Measurements from ENCODE around the gene ULK3.
A peak's percentile ranks its signal among the peaks of the same experiment; 100 is the strongest.

The ULK3 gene

GRCh38 chr15:74822233-74822632, 20.7 kb downstream of the ULK3 start:
- no peak for DNase-seq (ENCODE audit: low read depth)

GRCh38 chr15:74821790-74822158, 21.2 kb downstream of the ULK3 start:
- DNase-seq (ENCODE audit: low read depth): no peak

- DNase-seq (ENCODE audit: low read depth): no peak
Measured at GRCh38 chr15:74821091-74821789, 21.7 kb downstream of the ULK3 start.

- DNase-seq (ENCODE audit: low read depth): no peak
Measured at GRCh38 chr15:74820056-74820455, 22.9 kb downstream of the ULK3 start.

GRCh38 chr15:74817370-74817737, 25.6 kb downstream of the ULK3 start:
- DNase-seq (ENCODE audit: low read depth): no peak

GRCh38 chr15:74816624-74817369, 26.2 kb downstream of the ULK3 start:
- DNase-seq (ENCODE audit: low read depth): no peak

GRCh38 chr15:74815961-74816360, 27.0 kb downstream of the ULK3 start:
- DNase-seq (ENCODE audit: low read depth): no peak

GRCh38 chr15:74815121-74815934, 27.6 kb downstream of the ULK3 start:
- DNase-seq (ENCODE audit: low read depth): no peak

- no peak for DNase-seq (ENCODE audit: low read depth)
Measured at GRCh38 chr15:74812533-74812932, 30.4 kb downstream of the ULK3 start, which contains the start of gene LMAN1L. LMAN1L (plus strand) TSS chr15:74812835; CDS start chr15:74812855, 20 bp downstream.

- no peak for DNase-seq (ENCODE audit: low read depth)
Measured at GRCh38 chr15:74809956-74810355, 33.0 kb downstream of the ULK3 start.

GRCh38 chr15:74809242-74809641, 33.7 kb downstream of the ULK3 start:
- no peak for DNase-seq (ENCODE audit: low read depth)

- no peak for DNase-seq (ENCODE audit: low read depth)
Measured at GRCh38 chr15:74808840-74809229, 34.1 kb downstream of the ULK3 start.

GRCh38 chr15:74808078-74808839, 34.7 kb downstream of the ULK3 start:
- DNase-seq (ENCODE audit: low read depth): no peak

GRCh38 chr15:74807282-74807681, 35.7 kb downstream of the ULK3 start:
- DNase-seq (ENCODE audit: low read depth): no peak

GRCh38 chr15:74804935-74805334, 38.0 kb downstream of the ULK3 start:
- no peak for DNase-seq (ENCODE audit: low read depth)

- DNase-seq (ENCODE audit: low read depth): no peak
Measured at GRCh38 chr15:74802862-74803447, 40.0 kb downstream of the ULK3 start.

- DNase-seq (ENCODE audit: low read depth): no peak
Measured at GRCh38 chr15:74802290-74802689, 40.7 kb downstream of the ULK3 start.

- no peak for DNase-seq (ENCODE audit: low read depth)
Measured at GRCh38 chr15:74801311-74801997, 41.5 kb downstream of the ULK3 start.

GRCh38 chr15:74800559-74801094, 42.3 kb downstream of the ULK3 start:
- no peak for DNase-seq (ENCODE audit: low read depth)

GRCh38 chr15:74799856-74800558, 42.9 kb downstream of the ULK3 start:
- peak; percentile 77 for DNase-seq (ENCODE audit: low read depth)

Data from stimulated activated CD8-positive, alpha-beta memory T cell treated with anti-CD3 and anti-CD28 coated beads, Interleukin-15, amount 100 ng/mL, for 24 hours (primary cell).